ENCODE data around the gene GALM. TPM values are rescaled to one million over a fixed set of nuclear protein-coding genes. Genes with fewer than 3 reads are reported as not detected.

Gene GALM
- total RNA-seq, 1 experiment from 2014 or later: 10.0 TPM

GRCh38 chr2:38734299-38735058, 68.6 kb downstream of the GALM start:
- no peak overlapping the region for H4K91ac ChIP-seq (ENCODE audit: insufficient read length, low read depth, low read length)
- no peak overlapping the region for H2BK120ac ChIP-seq (ENCODE audit: low read depth, low read length, poor library complexity, severe bottlenecking)
- H2BK5ac ChIP-seq (ENCODE audit: insufficient read length, low read length): no peak overlapping the region
- no peak overlapping the region for H2AFZ ChIP-seq (ENCODE audit: low read length)
- H2BK12ac ChIP-seq (ENCODE audit: insufficient read length, low read depth, low read length): no peak overlapping the region
- H3K23me2 ChIP-seq (ENCODE audit: insufficient read length, low read depth, low read length, poor library complexity, severe bottlenecking): no peaks in the 10 kb centered on the region
- H2BK20ac ChIP-seq (ENCODE audit: low read depth, low read length, poor library complexity, severe bottlenecking): no peak overlapping the region
- no peak overlapping the region for H3K9ac ChIP-seq (ENCODE audit: extremely low read depth, insufficient read length, low read length)
- Mint-ChIP-seq H3K4me1 (peaks cover 7 to 13% of the 10 kb centered on the region in 2 experiments), H3K4me3 (no peak overlapping the region), H3K36me3 (ENCODE audit: insufficient read depth in 1 of 3, low read depth in 3 of 3) (peaks cover 18 to 40% (median 40%) of the 10 kb centered on the region in 3 experiments), H3K9me3 (peaks cover 4 to 5% of the 10 kb centered on the region in 2 experiments; a peak in 2 of 5 replicates), H3K27me3 (ENCODE audit: low read depth) (no peaks in the 10 kb centered on the region), H3K27ac (peak overlapping the region in 1 of 3 experiments; percentile 39; a peak in 3 of 7 replicates)
- H3K23ac ChIP-seq (ENCODE audit: insufficient read length, low read depth, low read length): no peak overlapping the region
- no peak overlapping the region for H3K18ac ChIP-seq (ENCODE audit: insufficient read length, low read depth, low read length)
- DNase-seq: no peak
- H4K5ac ChIP-seq (ENCODE audit: insufficient read length, low read depth, low read length): no peak overlapping the region
- no peaks in the 10 kb centered on the region for H3K9me3 ChIP-seq (ENCODE audit: control insufficient read depth, low read depth, low read length)
- no peak overlapping the region for H3K4ac ChIP-seq (ENCODE audit: low read depth, low read length)
- no peaks in the 10 kb centered on the region for H3K27me3 ChIP-seq (ENCODE audit: insufficient read depth, low read length)
- H3K27ac ChIP-seq (ENCODE audit: insufficient read length, low read depth, low read length): no peak overlapping the region
- no peak overlapping the region for H3K4me2 ChIP-seq (ENCODE audit: insufficient read depth, insufficient read length, low read length)
- H3K14ac ChIP-seq (ENCODE audit: insufficient read depth, low read length): no peak overlapping the region
- no peaks in the 10 kb centered on the region for H4K20me1 ChIP-seq (ENCODE audit: control insufficient read depth, insufficient read depth, insufficient read length)
- H3K4me1 ChIP-seq (ENCODE audit: insufficient read depth, low read length): peaks cover 7% of the 10 kb centered on the region; the same call in 1 of the 2 replicates
- H4K8ac ChIP-seq (replicated peaks; ENCODE audit: insufficient read length, low read depth, low read length): no peak overlapping the region
- no peak overlapping the region for H3K56ac ChIP-seq (ENCODE audit: insufficient read length, low read depth, low read length)
- no peak for TF ChIP-seq CTCF (conservative IDR thresholded peaks at IDR 0.05)
- no peak overlapping the region for H2AK5ac ChIP-seq (ENCODE audit: insufficient read length, low read length)
- no peaks in the 10 kb centered on the region for H3K79me2 ChIP-seq (ENCODE audit: insufficient read depth, low read length)
- H3T11ph ChIP-seq (ENCODE audit: low read length): no peak overlapping the region
- H2BK15ac ChIP-seq (ENCODE audit: low read depth, low read length): no peak overlapping the region
- WGBS (ENCODE audit: extremely low coverage, insufficient read length, low lambda C conversion rate): no CpG with 5 or more reads among the region's 9 CpGs
- no peaks in the 10 kb centered on the region for H3K79me1 ChIP-seq (ENCODE audit: insufficient read depth, low read depth, low read length, poor library complexity, severe bottlenecking)

Data from H9 (cell line).